ENCODE data around the gene REPS2. TPM values are rescaled to one million over a fixed set of nuclear protein-coding genes. Genes with fewer than 3 reads are reported as not detected.

REPS2 gene
- total RNA-seq, 2 donors from 2014 or later = 10.5 to 13.7 TPM

GRCh38 chrX:16993791-16994318 is 47.4 kb downstream of the REPS2 start:
- intact Hi-C loops (cut with DNase I) = no loop called here
- ATAC-seq (no peak), DNase-seq (no peak)

GRCh38 chrX:16994736-16995135 is 48.3 kb downstream of the REPS2 start:
- ATAC-seq (no peak), DNase-seq (no peak)
- intact Hi-C loops (cut with DNase I) = no loop called here

GRCh38 chrX:16997313-16997712 is 50.9 kb downstream of the REPS2 start:
- no peak for ATAC-seq
- no peak for DNase-seq
- intact Hi-C loops (cut with DNase I) = no loop called here

GRCh38 chrX:16999275-16999674 is 52.8 kb downstream of the REPS2 start:
- no peak for ATAC-seq
- no peak for DNase-seq
- intact Hi-C loops (cut with DNase I) = no loop called here

- intact Hi-C loops (cut with DNase I) = no loop called here
- ATAC-seq = no peak
These were observed 54.3 kb downstream of the REPS2 start for GRCh38 chrX:17000751-17001150.

GRCh38 chrX:17005712-17006368 is 59.4 kb downstream of the REPS2 start:
- ATAC-seq (no peak), DNase-seq (no peak)
- intact Hi-C loops (cut with DNase I) = no loop called here

More at GRCh38 chrX:17000751-17001150, 54.3 kb downstream of the REPS2 start:
- no peak for DNase-seq

GRCh38 chrX:17007134-17007768 is 60.8 kb downstream of the REPS2 start:
- intact Hi-C loops (cut with DNase I) = no loop called here
- ATAC-seq (peak; percentile 41 to 47), DNase-seq (no peak)

- DNase-seq (no peak), ATAC-seq (no peak)
- intact Hi-C loops (cut with DNase I) = no loop called here
These were observed 63.6 kb downstream of the REPS2 start for GRCh38 chrX:17009856-17010625.

GRCh38 chrX:17012465-17012864 is 66.0 kb downstream of the REPS2 start:
- intact Hi-C loops (cut with DNase I) = no loop called here
- ATAC-seq (no peak), DNase-seq (no peak)

GRCh38 chrX:17014216-17014615 is 67.8 kb downstream of the REPS2 start:
- DNase-seq (no peak), ATAC-seq (no peak)
- intact Hi-C loops (cut with DNase I) = no loop called here

GRCh38 chrX:17017134-17017533 is 70.7 kb downstream of the REPS2 start:
- intact Hi-C loops (cut with DNase I) = no loop called here
- ATAC-seq = no peak

GRCh38 chrX:17020356-17020755 is 73.9 kb downstream of the REPS2 start:
- DNase-seq = no peak
- ATAC-seq = no peak
- intact Hi-C loops (cut with DNase I) = no loop called here

More at GRCh38 chrX:17017134-17017533, 70.7 kb downstream of the REPS2 start:
- DNase-seq = no peak

- no peak for ATAC-seq
- intact Hi-C loops (cut with DNase I) = no loop called here
- no peak for DNase-seq
These were observed 74.7 kb downstream of the REPS2 start for GRCh38 chrX:17020851-17021821.

GRCh38 chrX:17021851-17022604 is 75.6 kb downstream of the REPS2 start:
- intact Hi-C loops (cut with DNase I) = no loop called here
- ATAC-seq (no peak), DNase-seq (no peak)

GRCh38 chrX:17023661-17024060 is 77.2 kb downstream of the REPS2 start:
- DNase-seq (no peak), ATAC-seq (no peak)
- intact Hi-C loops (cut with DNase I) = no loop called here

- intact Hi-C loops (cut with DNase I) = no loop called here
- ATAC-seq = no peak
- DNase-seq = no peak
These were observed 78.4 kb downstream of the REPS2 start for GRCh38 chrX:17024886-17025285.

- DNase-seq (no peak), ATAC-seq (no peak)
- intact Hi-C loops (cut with DNase I) = no loop called here
These were observed 79.3 kb downstream of the REPS2 start for GRCh38 chrX:17025621-17026302.

GRCh38 chrX:17027931-17028330 is 81.5 kb downstream of the REPS2 start:
- no peak for ATAC-seq
- intact Hi-C loops (cut with DNase I) = no loop called here
- no peak for DNase-seq
